GM19397 (cell line): Measurements from ENCODE around the gene PSKH1.
"Not testable (repeated sequence)": the region's sequence is repeated elsewhere in the genome, so short reads cannot be mapped to it uniquely, and the experiment has no call there.

Experiments
- ATAC-seq: cut with Tn5 transposase; IDR thresholded peaks from one replicate; pipeline ENCODE4 v1.9.1; 2021; ENCODE audit warnings: mild to moderate bottlenecking, moderate library complexity; ENCODE audit not compliant: unreplicated experiment

Gene PSKH1

GRCh38 chr16:67892899-67893742 is at the start of gene PSKH1:
PSKH1 (plus strand) TSS chr16:67893254; CDS start chr16:67908750, 15,496 bp downstream.
- ATAC-seq: peak; percentile 86

DNA sequence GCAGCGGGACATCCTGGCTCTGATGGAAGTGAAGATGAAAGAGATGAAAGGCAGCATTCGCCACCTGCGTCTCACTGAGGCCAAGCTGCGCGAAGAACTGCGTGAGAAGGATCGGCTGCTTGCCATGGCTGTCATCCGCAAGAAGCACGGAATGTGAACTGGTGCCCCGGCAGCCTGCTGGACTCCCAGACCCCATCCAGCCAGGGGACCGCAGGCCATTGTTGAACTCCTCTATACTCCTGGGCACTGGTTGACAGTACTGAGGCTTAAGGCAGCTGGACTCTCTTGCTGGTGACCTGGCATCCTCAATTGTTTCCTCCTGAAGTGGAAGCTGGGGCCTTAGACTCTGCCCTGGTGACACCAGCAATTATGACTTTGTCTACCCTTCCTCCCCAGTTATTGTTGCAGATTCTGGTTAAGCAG is 49.7 kb upstream of the PSKH1 start:
- no peak for ATAC-seq

DNA sequence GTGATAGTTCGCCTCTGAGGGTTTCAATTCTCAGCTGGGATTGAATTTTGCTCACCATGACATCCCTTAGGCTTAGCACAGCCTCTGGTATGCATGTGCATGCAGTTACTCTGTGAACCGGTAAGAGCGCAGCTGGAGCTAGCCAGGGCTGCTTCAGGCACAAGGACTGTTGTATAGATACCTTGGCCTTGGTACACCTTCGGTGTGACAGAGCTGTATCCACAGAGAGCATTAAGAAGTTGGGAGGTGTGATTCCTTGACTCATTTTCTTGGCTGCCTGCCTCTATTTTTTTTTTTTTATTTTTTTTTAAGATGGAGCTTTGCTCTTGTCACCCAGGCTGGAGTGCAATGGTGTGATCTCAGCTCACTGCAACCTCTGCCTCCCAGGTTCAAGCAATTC is 48.6 kb upstream of the PSKH1 start:
- ATAC-seq: no peak

DNA sequence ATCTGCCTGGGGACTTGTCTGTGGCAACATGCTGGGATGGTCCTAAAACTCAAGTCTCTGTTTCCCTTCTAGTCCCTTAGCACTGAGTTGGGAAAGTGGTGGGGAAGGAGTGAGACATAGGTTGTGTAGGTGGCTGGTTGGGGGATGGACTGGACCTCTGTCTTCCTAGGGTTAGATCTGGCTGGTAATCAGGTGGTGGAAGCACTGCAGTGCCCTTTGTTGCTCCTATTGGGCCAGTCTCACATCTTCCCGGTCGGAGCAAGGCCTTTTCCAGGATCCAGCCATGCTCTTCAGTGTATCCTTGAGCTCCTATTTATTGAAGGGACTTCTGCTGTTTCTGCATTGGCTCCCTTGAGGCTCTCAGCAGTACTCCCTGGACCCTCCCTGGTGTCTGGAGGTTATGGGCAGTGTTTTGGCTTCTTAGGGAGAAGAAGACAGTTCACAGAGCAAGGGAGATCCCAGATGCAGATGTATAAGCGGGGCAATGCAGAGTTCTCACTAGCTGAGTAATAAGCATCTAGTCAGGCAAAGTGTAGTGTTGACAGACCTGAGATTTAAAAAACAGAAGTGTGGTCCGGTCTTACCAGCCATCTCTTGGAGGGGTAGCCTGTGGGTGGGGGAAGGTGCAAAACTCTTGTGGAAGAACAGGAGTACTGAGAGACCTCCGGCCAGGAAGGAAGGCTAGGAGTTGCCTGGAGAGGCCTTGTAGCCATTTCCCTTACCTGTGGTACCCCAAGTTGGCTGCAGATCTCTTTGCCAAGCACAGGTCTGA is 47.6 kb upstream of the PSKH1 start:
- no peak for ATAC-seq

GRCh38 chr16:67846063-67846319 is 47.1 kb upstream of the PSKH1 start:
- no peak for ATAC-seq

DNA sequence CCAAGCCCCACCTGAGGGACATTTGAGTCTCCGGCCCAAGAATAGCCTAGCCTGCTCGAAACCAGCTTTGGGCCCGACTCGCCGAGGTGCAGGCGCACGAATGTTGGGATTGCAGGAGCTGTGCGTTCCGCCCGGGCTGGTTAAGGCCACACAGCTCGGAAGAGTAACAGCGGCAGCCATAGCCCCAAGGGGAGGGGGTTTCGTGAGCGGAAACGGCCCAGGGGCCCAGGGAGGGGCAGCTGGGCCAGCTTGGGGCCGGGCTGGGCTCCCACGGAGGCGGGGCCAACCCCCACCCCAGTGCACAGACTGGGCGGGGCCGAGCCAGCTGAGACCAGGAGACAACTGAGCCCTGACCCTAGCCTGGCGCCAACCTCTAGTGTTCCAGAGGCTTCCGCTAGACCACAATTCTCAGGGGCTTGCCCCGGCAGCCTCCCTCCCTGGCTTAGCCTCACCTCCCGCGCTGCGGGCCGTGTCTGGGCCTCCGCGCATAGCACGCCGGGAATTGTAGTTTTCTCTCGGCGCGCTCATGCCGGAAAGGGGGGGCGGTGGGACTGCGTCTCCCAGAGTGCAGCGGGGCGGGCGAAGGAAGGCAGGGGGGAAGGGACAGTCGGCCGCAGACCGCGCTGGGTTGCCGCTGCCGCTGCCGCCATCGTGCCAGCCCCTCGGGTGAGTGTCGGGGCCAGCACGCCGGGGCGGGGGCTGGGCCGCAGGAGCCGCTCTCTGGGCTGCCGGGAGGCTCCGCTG is 46.6 kb upstream of the PSKH1 start, which contains the start of gene NUTF2:
TSS of gene NUTF2 (plus strand) at position 614 of the 744 bp plus-strand sequence. CDS start 18,198 bp downstream, outside the sequence.
- ATAC-seq: peak; percentile 59

GRCh38 chr16:67847064-67847861 is 45.8 kb upstream of the PSKH1 start, which contains the start of gene CENPT:
CENPT (minus strand) TSS chr16:67847693; CDS start chr16:67833859, 13,834 bp downstream.
- ATAC-seq: peak; percentile 43

- no peak for ATAC-seq
Observed at GRCh38 chr16:67848118-67848517, 44.9 kb upstream of the PSKH1 start.

- no peak for ATAC-seq
Observed at GRCh38 chr16:67853670-67854069, 39.4 kb upstream of the PSKH1 start.

DNA sequence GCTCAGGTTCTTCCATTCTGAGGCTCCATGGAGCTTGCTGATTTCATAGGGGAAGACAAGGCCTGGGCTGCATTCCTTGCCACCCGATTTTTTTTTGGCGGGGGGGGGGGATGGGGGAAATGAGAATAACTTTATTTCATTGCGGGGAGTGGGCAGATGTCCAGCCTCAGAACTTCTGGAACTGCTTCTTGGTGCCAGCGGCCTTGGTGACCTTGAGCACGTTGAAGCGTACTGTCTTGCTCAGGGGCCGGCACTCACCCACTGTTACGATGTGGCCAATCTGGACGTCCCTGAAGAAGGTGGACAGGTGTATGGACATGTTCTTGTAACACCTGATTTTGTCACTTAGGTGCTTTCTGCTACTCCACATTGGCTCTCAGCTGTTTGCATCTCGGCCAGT is 37.3 kb upstream of the PSKH1 start:
- no peak for ATAC-seq

DNA sequence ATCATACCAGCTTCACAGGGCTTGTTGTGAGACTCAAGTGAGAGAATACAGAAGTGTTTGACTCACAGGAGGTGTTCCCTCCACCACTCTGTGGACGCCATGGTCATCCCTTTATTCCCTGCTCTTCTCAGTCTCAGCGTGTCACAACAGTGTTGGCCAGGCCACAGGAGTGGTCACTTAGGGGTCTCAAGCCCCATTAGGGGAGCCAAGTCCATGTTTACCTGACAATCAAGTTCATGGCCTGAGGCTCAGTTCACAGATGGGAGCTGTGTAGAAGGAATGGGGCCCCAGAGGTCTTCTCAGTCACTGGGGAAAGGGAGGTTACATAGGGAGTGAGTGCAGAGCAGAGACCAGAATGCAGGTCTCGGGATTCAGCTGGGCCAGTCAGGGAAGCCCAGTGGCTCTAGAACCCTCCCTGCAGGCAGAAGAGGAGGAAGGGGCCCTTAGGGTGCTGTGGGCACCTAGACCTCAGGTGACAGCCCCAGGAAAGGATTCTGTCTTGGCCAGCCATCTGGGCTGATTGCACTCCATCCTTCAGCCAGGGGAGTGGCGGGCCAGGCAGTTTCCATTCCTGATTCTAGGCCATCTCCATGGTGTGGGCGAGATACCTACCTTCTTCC is 36.0 kb upstream of the PSKH1 start:
- ATAC-seq: no peak

- no peak for ATAC-seq
Observed at GRCh38 chr16:67857547-67858233, 35.4 kb upstream of the PSKH1 start.

GRCh38 chr16:67858500-67858899 is 34.6 kb upstream of the PSKH1 start:
- ATAC-seq: no peak

DNA sequence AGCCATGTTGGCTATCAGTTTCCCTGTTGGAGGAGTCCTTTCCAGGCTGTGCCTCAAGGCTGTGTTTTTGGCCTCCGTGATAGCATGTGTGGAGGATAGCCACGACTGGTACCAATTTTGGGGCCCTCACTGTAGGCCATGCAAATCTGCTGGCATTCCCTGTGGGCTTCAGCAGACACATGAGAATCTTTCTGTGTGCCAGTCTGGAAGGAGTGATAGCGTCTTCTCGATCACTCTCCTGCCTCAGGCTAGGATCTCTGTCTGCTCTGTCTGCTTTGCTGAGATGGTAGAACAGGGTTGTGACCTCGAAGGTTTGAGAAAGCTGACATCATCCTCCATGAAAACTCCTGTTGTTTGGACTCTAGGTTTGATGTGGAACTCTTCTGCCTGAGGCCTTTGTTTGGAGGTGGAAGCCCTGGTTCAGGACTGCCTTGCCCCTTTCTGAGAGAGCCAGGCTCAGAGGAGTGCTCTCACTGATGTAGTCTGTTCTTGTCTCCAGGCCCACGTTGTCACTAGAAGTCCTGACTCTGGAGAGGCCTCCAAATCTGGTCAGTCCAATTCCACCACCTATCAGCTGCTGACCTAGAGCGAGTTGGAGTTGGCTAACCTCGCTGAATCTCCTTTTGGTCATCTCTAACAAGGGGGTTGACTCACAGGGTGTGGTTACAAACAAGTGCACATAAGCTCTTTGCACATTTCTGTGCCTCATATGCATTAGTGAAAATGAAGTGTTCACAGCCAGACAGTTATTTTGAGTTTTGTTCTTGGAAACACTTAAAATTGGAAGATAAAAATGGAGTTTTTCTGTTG is 32.3 kb upstream of the PSKH1 start:
- no peak for ATAC-seq

- ATAC-seq: no peak
Observed at GRCh38 chr16:67861877-67862276, 31.2 kb upstream of the PSKH1 start.

GRCh38 chr16:67862623-67863583 is 30.2 kb upstream of the PSKH1 start:
- no peak for ATAC-seq

- not testable (repeated sequence) for ATAC-seq
Observed at GRCh38 chr16:67864044-67864443, 29.0 kb upstream of the PSKH1 start.

GRCh38 chr16:67864594-67864993 is 28.5 kb upstream of the PSKH1 start:
- ATAC-seq: no peak
